ENCODE results near the gene DOCK4. TPM values are rescaled to one million over a fixed set of nuclear protein-coding genes. Genes with fewer than 3 reads are reported as not detected.

DOCK4 gene
- total RNA-seq, 1 donor, result 31.8 TPM

DNA sequence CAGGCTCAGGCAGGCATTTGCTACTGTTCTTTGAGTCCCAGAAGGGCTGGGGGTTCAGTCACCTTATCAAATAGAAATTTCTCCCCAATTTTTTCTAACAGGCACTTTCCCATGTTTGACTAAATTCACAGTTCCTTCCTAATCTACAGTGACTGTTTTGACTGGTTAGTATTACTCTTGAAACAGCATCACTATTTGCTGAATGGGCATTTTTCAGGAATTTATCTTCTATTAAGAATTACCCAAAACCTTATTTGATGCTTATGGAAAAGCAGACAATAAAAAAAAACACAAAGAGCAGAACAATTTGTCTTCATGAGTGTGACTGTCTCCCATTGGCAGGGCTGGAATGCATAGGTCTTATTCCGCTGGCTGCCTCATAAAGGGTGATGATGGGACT lies 269.0 kb downstream of the DOCK4 start:
- no peak for DNase-seq (ENCODE audit: insufficient read length, low spot score, missing footprints)
- Histone ChIP-seq H3K4me1 (ENCODE audit: insufficient read depth, low read length) (no peaks in the 10 kb centered on the region), H3K27ac (ENCODE audit: low read depth, low read length) (no peak overlapping the region), H2AFZ (ENCODE audit: low read length) (no peak overlapping the region), H3K4me2 (ENCODE audit: insufficient read depth, low read length) (no peak overlapping the region), H3K27me3 (ENCODE audit: insufficient read depth, low read length) (no peaks in the 10 kb centered on the region), H3K36me3 (ENCODE audit: insufficient read depth, low read length) (no peaks in the 10 kb centered on the region), H3K79me2 (ENCODE audit: insufficient read depth, low read length) (no peaks in the 10 kb centered on the region), H3K9me3 (ENCODE audit: low read depth, low read length) (peaks cover under 1% of the 10 kb centered on the region), H4K20me1 (ENCODE audit: insufficient read depth, low read length) (no peaks in the 10 kb centered on the region), H3K4me3 (ENCODE audit: insufficient read depth, low read length) (no peak overlapping the region)
- TF ChIP-seq, protein P1, sequence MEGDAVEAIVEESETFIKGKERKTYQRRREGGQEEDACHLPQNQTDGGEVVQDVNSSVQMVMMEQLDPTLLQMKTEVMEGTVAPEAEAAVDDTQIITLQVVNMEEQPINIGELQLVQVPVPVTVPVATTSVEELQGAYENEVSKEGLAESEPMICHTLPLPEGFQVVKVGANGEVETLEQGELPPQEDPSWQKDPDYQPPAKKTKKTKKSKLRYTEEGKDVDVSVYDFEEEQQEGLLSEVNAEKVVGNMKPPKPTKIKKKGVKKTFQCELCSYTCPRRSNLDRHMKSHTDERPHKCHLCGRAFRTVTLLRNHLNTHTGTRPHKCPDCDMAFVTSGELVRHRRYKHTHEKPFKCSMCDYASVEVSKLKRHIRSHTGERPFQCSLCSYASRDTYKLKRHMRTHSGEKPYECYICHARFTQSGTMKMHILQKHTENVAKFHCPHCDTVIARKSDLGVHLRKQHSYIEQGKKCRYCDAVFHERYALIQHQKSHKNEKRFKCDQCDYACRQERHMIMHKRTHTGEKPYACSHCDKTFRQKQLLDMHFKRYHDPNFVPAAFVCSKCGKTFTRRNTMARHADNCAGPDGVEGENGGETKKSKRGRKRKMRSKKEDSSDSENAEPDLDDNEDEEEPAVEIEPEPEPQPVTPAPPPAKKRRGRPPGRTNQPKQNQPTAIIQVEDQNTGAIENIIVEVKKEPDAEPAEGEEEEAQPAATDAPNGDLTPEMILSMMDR (IDR thresholded peaks at IDR 0.05; ENCODE audit: extremely low read depth, low read depth, low read length), result no peak

GRCh38 chr7:111933609-111934008 lies 272.6 kb downstream of the DOCK4 start:
- H3K9me3 ChIP-seq (ENCODE audit: low read depth, low read length), result no peaks in the 10 kb centered on the region
- DNase-seq (ENCODE audit: insufficient read length, low spot score, missing footprints), result peak; percentile 22

DNA sequence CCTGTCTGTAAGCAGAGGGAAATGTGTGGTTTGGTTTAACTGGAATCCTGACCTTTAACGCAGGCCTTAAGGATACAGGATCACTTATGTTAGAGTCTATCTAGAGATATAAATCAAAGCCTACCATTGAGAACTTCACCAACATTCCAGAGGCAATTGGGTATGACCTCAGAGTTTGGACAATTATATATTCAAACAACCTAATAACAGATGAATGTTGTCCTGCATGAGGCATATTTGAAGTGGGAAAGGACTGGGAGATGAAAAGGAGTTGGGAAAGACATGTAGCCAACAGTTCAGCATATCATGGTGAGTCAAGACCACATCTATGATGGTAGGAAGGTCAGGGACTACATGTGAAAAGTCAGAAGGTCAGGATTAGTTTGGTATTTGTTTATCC lies 274.2 kb downstream of the DOCK4 start:
- no peak overlapping the region for H3K4me3 ChIP-seq (ENCODE audit: insufficient read depth, low read length)
- no peak for DNase-seq (ENCODE audit: insufficient read length, low spot score, missing footprints)
- H3K27ac ChIP-seq (ENCODE audit: low read depth, low read length), result no peak overlapping the region
- H4K20me1 ChIP-seq (ENCODE audit: insufficient read depth, low read length), result no peaks in the 10 kb centered on the region
- TF ChIP-seq, protein P1 (IDR thresholded peaks at IDR 0.05; ENCODE audit: extremely low read depth, low read depth, low read length), result no peak
- H3K36me3 ChIP-seq (ENCODE audit: insufficient read depth, low read length), result no peaks in the 10 kb centered on the region
- H3K79me2 ChIP-seq (ENCODE audit: insufficient read depth, low read length), result no peaks in the 10 kb centered on the region
- peaks cover 3% of the 10 kb centered on the region for H3K27me3 ChIP-seq (ENCODE audit: insufficient read depth, low read length)
- no peaks in the 10 kb centered on the region for H3K9me3 ChIP-seq (ENCODE audit: low read depth, low read length)
- peaks cover 3% of the 10 kb centered on the region for H3K4me1 ChIP-seq (ENCODE audit: insufficient read depth, low read length)
- no peak overlapping the region for H3K4me2 ChIP-seq (ENCODE audit: insufficient read depth, low read length)
- H2AFZ ChIP-seq (ENCODE audit: low read length), result no peak overlapping the region

More at GRCh38 chr7:111933609-111934008, 272.6 kb downstream of the DOCK4 start:
- Histone ChIP-seq H3K4me3 (ENCODE audit: insufficient read depth, low read length) (no peak overlapping the region), H2AFZ (ENCODE audit: low read length) (no peak overlapping the region), H3K27me3 (ENCODE audit: insufficient read depth, low read length) (no peaks in the 10 kb centered on the region), H3K79me2 (ENCODE audit: insufficient read depth, low read length) (no peaks in the 10 kb centered on the region), H3K4me1 (ENCODE audit: insufficient read depth, low read length) (peaks cover 3% of the 10 kb centered on the region), H4K20me1 (ENCODE audit: insufficient read depth, low read length) (no peaks in the 10 kb centered on the region), H3K27ac (ENCODE audit: low read depth, low read length) (no peak overlapping the region), H3K4me2 (ENCODE audit: insufficient read depth, low read length) (no peak overlapping the region), H3K36me3 (ENCODE audit: insufficient read depth, low read length) (no peaks in the 10 kb centered on the region)
- TF ChIP-seq, protein P1 (IDR thresholded peaks at IDR 0.05; ENCODE audit: extremely low read depth, low read depth, low read length), result no peak

DNA sequence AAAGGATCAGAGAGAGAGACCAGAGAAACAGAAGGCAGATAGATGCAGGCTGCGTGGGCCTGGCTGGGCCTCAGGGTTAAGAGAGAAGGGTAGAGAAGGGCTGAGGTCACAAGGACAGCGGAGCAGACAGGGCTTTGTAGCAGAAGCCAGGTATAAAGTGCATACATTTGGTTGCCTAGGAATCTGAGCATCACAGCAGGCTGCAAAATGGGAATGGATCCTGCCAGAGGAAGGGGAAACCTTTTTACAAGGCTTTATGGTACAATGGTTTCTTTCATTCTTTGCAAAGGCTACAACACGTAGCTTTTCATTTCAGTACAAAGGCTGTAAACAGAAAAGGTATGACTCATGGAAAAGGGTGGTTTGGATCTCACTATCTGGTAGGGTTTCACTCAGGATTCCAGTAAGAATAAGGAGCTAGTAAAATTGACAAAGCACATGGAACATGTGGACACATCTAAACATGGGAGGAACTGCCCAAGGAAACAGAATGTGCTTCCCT lies 275.1 kb downstream of the DOCK4 start:
- Histone ChIP-seq H3K36me3 (ENCODE audit: insufficient read depth, low read length) (no peaks in the 10 kb centered on the region), H3K27ac (ENCODE audit: low read depth, low read length) (no peak overlapping the region), H2AFZ (ENCODE audit: low read length) (no peak overlapping the region), H3K79me2 (ENCODE audit: insufficient read depth, low read length) (no peaks in the 10 kb centered on the region), H3K27me3 (ENCODE audit: insufficient read depth, low read length) (peaks cover 3% of the 10 kb centered on the region), H3K4me2 (ENCODE audit: insufficient read depth, low read length) (no peak overlapping the region), H3K9me3 (ENCODE audit: low read depth, low read length) (no peaks in the 10 kb centered on the region), H3K4me3 (ENCODE audit: insufficient read depth, low read length) (no peak overlapping the region), H3K4me1 (ENCODE audit: insufficient read depth, low read length) (peaks cover 3% of the 10 kb centered on the region), H4K20me1 (ENCODE audit: insufficient read depth, low read length) (no peaks in the 10 kb centered on the region)
- peak; percentile 77 for DNase-seq (ENCODE audit: insufficient read length, low spot score, missing footprints)
- TF ChIP-seq, protein P1 (IDR thresholded peaks at IDR 0.05; ENCODE audit: extremely low read depth, low read depth, low read length), result no peak
